Thyroid gland (tissue), 4 donors: ENCODE data around the gene TMPRSS4. TPM values are rescaled to one million over a fixed set of nuclear protein-coding genes. Genes with fewer than 3 reads are reported as not detected.

Experiments
- DNase-seq, 2 donors: peaks; one replicate each; pipeline ENCODE4 v3.0.0-alpha.2; 2019
- H3K27ac ChIP-seq, 3 donors: fragments of 200-600 bp; sonication (generic); 1 replicate in 2 of 3; 2 replicates in 1 of 3; pipeline ENCODE4 v1.5.1; 2016 to 2019; ENCODE audit warnings: mild to moderate bottlenecking in 1 of 3, moderate library complexity in 1 of 3
- H3K27me3 ChIP-seq: fragments of 200-600 bp; sonication (generic); one replicate; pipeline ENCODE4 v1.5.1; 2019
- H3K36me3 ChIP-seq, 2 donors: fragments of 200-600 bp; sonication (generic); one replicate each; pipeline ENCODE4 v1.5.1; 2016 to 2019
- H3K4me1 ChIP-seq, 2 donors: fragments of 200-600 bp; sonication (generic); one replicate each; pipeline ENCODE4 v1.5.1; 2017 to 2019
- H3K4me3 ChIP-seq, 3 donors: fragments of 200-600 bp; sonication (generic); replicated peaks in 1 of 3; 1 replicate in 2 of 3; 2 replicates in 1 of 3; pipeline ENCODE4 v1.5.1; 2016; ENCODE audit warnings: mild to moderate bottlenecking in 1 of 3
- H3K9me3 ChIP-seq: fragments of 200-600 bp; sonication (generic); one replicate; pipeline ENCODE4 v1.5.1; 2017
- CTCF ChIP-seq, 6 experiments: fragments of 200-600 bp in 3 of 6; fragments of 450-650 bp in 3 of 6; sonication (generic) in 3 of 6; IDR thresholded peaks; one replicate each; pipeline ENCODE4 v1.5.1; 2016 to 2019; ENCODE audit warnings: antibody characterized with exemption in 6 of 6, mild to moderate bottlenecking in 2 of 6, inconsistent platforms in 1 of 6, moderate library complexity in 1 of 6
- POLR2A ChIP-seq, 2 donors: fragments of 450-650 bp; IDR thresholded peaks; one replicate each; pipeline ENCODE4 v1.6.1; 2017; ENCODE audit warnings: antibody characterized with exemption in 2 of 2, mild to moderate bottlenecking in 2 of 2, moderate library complexity in 1 of 2
- WGBS, 2 donors: methylation state at CpG; one replicate each; pipeline ENCODE4 v1.1.5; 2017; 5-methylcytosine and 5-hydroxymethylcytosine counted together
- intact Hi-C: fragments of 100-400 bp; cut with DNase I; formaldehyde crosslinking; loops from one replicate; pipeline ENCODE4 v1.15.1; 2023
- total RNA-seq, 4 donors: library from RNA; depleted of rRNA; stranded (reverse); fragments of >200 nt; gene quantifications; one replicate each; pipeline ENCODE4 v1.2.3, GENCODE V29; 2016

Gene TMPRSS4
- total RNA-seq, 4 donors from 2014 or later, result 0.83 to 1.5 (median 1.1) TPM; not detected in 1

DNA sequence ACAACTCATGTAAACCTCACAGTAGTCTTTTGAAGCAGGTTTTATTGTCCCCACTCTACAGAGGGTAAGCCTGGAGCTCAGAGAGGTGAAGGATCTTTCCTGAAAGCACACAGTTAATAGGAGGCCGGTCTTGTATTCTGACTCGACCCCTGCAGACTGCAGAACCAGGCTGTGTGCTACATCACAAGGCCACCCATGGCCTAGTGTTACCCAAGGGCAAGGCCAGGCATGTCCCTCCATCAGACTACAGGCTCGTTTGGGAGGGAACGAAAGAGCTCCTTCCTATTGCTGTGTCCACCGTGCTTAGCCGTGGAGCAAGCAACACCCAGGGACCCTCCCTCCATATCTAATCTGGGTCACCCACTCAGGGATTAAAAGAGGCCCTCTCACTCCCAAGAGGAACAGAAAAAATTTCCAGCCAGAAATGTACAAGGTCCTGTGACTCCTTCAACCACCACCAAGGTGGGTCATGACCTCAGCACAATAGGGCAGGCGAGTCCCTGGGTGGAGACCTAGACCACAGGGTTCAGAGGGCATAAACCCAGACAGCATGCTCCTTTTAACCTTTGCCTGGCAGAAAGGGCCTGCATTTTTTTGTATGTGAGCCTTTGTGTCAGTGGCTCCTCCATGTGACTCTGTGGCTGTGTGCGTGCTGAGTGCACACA is 16.2 kb downstream of the TMPRSS4 start:
- TF ChIP-seq CTCF (IDR thresholded peaks at IDR 0.05) (no peak), POLR2A (IDR thresholded peaks at IDR 0.05) (no peak)
- Histone ChIP-seq H3K4me1 (peaks cover 0 to 14% of the 10 kb centered on the region in 2 donors), H3K9me3 (no peaks in the 10 kb centered on the region), H3K27me3 (no peaks in the 10 kb centered on the region), H3K36me3 (no peaks in the 10 kb centered on the region), H3K27ac (no peak overlapping the region), H3K4me3 (no peak overlapping the region)
- intact Hi-C loops, result no loop called here
- 78 to 81% methylated on average over 7 to 8 of the region's 8 CpGs for WGBS, 2 donors
- DNase-seq, result no peak

- DNase-seq, result no peak
- Histone ChIP-seq H3K27me3 (no peaks in the 10 kb centered on the region), H3K9me3 (no peaks in the 10 kb centered on the region), H3K4me3 (no peak overlapping the region), H3K36me3 (no peaks in the 10 kb centered on the region), H3K27ac (peak overlapping the region in 1 of 3 donors; percentile 10), H3K4me1 (peaks cover 4 to 26% of the 10 kb centered on the region in 2 donors)
- TF ChIP-seq CTCF (IDR thresholded peaks at IDR 0.05) (no peak), POLR2A (IDR thresholded peaks at IDR 0.05) (no peak)
- intact Hi-C loops, result no loop called here
- WGBS, 2 donors, result 60 to 75% methylated on average over 4 of the region's 4 CpGs
Measured at GRCh38 chr11:118095493-118095892, 18.6 kb downstream of the TMPRSS4 start.

GRCh38 chr11:118095967-118096367 is 19.1 kb downstream of the TMPRSS4 start:
- TF ChIP-seq CTCF (IDR thresholded peaks at IDR 0.05), result no peak
- no peak for TF ChIP-seq POLR2A (IDR thresholded peaks at IDR 0.05)
- H3K27me3 ChIP-seq, result no peaks in the 10 kb centered on the region
- H3K4me3 ChIP-seq, result no peak overlapping the region
- peak overlapping the region in 1 of 3 donors; percentile 10 for H3K27ac ChIP-seq
- peaks cover 4 to 26% of the 10 kb centered on the region in 2 donors for H3K4me1 ChIP-seq
- H3K36me3 ChIP-seq, result no peaks in the 10 kb centered on the region
- intact Hi-C loops, result no loop called here
- H3K9me3 ChIP-seq, result no peaks in the 10 kb centered on the region
- DNase-seq, result no peak
- 50% methylated on average over 1 of the region's 1 CpG for WGBS, 2 donors

- Histone ChIP-seq H3K9me3 (no peaks in the 10 kb centered on the region), H3K36me3 (no peaks in the 10 kb centered on the region), H3K27ac (no peak overlapping the region), H3K27me3 (no peaks in the 10 kb centered on the region), H3K4me1 (peaks cover 4 to 35% of the 10 kb centered on the region in 2 donors), H3K4me3 (no peak overlapping the region)
- intact Hi-C loops, result no loop called here
- no peak for TF ChIP-seq POLR2A (IDR thresholded peaks at IDR 0.05)
- no peak for TF ChIP-seq CTCF (IDR thresholded peaks at IDR 0.05)
- 58 to 71% methylated on average over 8 to 11 of the region's 11 CpGs for WGBS, 2 donors
- peak; percentile 13 to 27 for DNase-seq
Measured at GRCh38 chr11:118098996-118099837, 22.3 kb downstream of the TMPRSS4 start.
